Motor neuron (in vitro differentiated cells): ENCODE data around the gene KRTAP1-1. TPM values are rescaled to one million over a fixed set of nuclear protein-coding genes. Genes with fewer than 3 reads are reported as not detected.

Source experiments
- ATAC-seq, 8 experiments: fragments of 200-7000 bp; cut with Tn5 transposase; replicated peaks in 6 of 8; 2 replicates each; pipeline ENCODE4 v1.8.0; 2021; ENCODE audit warnings: mild to moderate bottlenecking in 8 of 8, moderate library complexity in 8 of 8
- H3K27ac ChIP-seq, 2 donors: fragments of 250-450 bp; sonication (Bioruptor Pico); 2 replicates each; pipeline ENCODE4 v1.9.0; 2021; ENCODE audit warnings: antibody characterized with exemption in 2 of 2, mild to moderate bottlenecking in 2 of 2, moderate library complexity in 1 of 2
- H3K4me1 ChIP-seq, 2 donors: fragments of 250-450 bp; sonication (Bioruptor Pico); replicated peaks in 1 of 2; 2 replicates each; pipeline ENCODE4 v1.6.1; 2021; ENCODE audit warnings: antibody characterized with exemption in 2 of 2, mild to moderate bottlenecking in 2 of 2, moderate library complexity in 1 of 2
- H3K4me3 ChIP-seq, 5 donors: fragments of 250-450 bp; sonication (Bioruptor Pico); 2 replicates each; pipeline ENCODE4 v1.9.0; 2021; ENCODE audit warnings: antibody characterized with exemption in 5 of 5, mild to moderate bottlenecking in 5 of 5, moderate library complexity in 4 of 5
- WGBS, 10 experiments: fragments of 450-650 bp; shearing (Covaris generic); methylation state at CpG; one replicate each; pipeline ENCODE4 v1.0.0; 2022; 5-methylcytosine and 5-hydroxymethylcytosine counted together
- in situ Hi-C, 9 experiments: fragments of 400-800 bp; cut with MboI; loops; one replicate each; pipeline ENCODE4 v1.15.0; 2021; ENCODE audit warnings: low sequenced_read_pairs in 9 of 9, low pct_unique_long_range_greater_than_20kb in 2 of 9; ENCODE audit not compliant: unreplicated experiment in 9 of 9
- total RNA-seq, 8 experiments: library from RNA; unstranded; fragments of 300-600 nt; gene quantifications; 2 replicates each; pipeline versions ENCODE4 v1.2.3 to v1.2.4, GENCODE V29; 2022

Gene KRTAP1-1
- total RNA-seq, 8 experiments from 2014 or later: not detected

DNA sequence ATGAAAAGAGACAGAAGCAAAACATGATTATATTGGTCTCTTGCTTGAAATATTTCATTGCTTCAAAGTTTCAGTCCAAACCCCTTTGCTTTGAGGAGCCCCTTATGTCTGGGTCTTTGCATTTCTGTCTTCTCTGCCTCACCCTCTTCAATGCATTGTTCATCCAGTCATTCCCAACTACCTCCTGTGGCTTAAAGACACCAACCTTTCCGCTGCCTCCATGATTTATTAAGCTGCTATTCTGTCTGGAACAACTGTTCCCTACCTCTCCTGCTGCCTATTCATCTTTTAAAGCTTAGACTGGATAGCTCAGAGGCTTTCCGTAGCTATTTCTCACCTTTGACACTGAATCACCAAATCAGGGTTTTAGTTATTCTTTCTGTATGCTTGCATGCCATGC, 43.9 kb downstream of the KRTAP1-1 start:
- peaks cover 4 to 7% of the 10 kb centered on the region in 2 donors for H3K4me1 ChIP-seq
- in situ Hi-C loops: no loop called here
- ATAC-seq: peak in 1 of 8 experiments; percentile 18
- H3K4me3 ChIP-seq: no peak overlapping the region
- H3K27ac ChIP-seq: no peak overlapping the region
- 20 to 69% (median 41%) methylated on average over 1 to 2 of the region's 2 CpGs for WGBS, 10 experiments

DNA sequence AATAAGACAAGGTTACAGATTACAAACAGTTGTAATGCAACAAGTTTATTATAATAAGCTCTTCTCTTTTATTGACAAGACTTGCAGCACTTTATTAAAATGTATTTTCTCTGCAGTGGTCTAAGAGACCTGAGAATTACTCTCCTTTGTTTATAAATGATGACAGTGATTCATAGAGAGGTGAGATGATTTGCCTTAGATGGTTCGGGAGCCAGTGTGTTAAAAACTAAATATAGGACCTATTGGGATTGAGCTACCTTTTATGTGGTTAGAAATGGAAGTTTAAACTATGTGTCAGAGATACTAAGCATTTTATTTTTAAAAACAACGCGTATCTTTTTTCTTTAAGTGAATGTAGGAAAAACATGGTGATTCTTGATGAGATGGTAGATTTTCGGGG, 44.4 kb downstream of the KRTAP1-1 start:
- ATAC-seq: no peak
- WGBS, 10 experiments: 54 to 100% (median 90%) methylated on average over 1 to 4 of the region's 4 CpGs; no CpG with 5 or more reads in 1 of the 10 experiments
- H3K27ac ChIP-seq: no peak overlapping the region
- in situ Hi-C loops: no loop called here
- H3K4me3 ChIP-seq: no peak overlapping the region
- peaks cover 4 to 7% of the 10 kb centered on the region in 2 donors for H3K4me1 ChIP-seq

DNA sequence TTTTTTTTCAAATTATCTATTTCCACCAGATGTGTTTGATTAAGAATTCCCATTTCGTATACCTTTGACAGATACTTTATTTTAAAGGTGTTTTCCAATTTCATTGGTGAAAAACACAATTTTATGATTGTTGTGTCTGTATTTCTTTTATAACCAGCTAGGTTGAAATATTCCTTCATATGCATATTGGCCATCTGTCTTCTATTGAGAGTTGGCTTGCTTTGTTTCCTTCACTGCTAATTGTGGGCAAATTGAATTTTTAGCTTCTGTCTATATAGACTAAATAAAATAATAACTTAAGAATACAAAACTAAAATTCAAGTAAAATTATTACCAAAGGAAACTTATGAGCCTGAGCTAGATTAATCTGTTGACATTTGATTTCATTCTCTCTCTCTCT, 46.1 kb downstream of the KRTAP1-1 start:
- WGBS, 10 experiments: 0 to 89% (median 77%) methylated on average over 1 of the region's 1 CpG; no CpG with 5 or more reads in 4 of the 10 experiments

DNA sequence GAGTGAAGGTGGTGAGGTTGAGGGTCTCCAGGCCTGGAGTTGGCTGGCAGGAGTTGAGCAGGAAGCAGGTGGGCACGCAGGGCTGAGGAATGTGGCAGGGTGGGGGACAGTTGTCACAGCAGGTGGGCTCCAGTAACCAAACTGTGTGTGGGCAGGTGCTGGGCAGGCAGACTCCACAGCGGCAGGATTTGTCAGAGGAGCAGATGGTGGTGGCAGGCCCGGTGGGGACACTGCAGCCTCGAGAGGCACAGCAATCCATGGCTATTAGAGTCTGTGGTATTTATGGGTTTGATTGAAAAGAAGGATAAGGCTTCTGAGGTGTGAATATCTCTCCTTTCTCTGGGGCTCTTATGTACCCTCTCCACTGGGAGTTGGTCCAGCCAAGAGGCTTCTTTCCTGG, 47.4 kb downstream of the KRTAP1-1 start, which contains the start of gene KRTAP3-3:
Gene KRTAP3-3, minus strand, starts transcription at position 326 of the 400 bp plus-strand sequence. Its CDS starts 67 bp downstream, at position 259.
- H3K27ac ChIP-seq: no peak within 1 kb of the TSS
- 0 to 80% (median 67%) methylated on average over 1 to 2 of the region's 4 CpGs; no CpG with 5 or more reads in 5 of the 10 experiments for WGBS, 10 experiments
- H3K4me3 ChIP-seq: no peak within 1 kb of the TSS
- H3K4me1 ChIP-seq: peaks cover 4 to 7% of the 10 kb centered on the region in 2 donors
- in situ Hi-C loops: no loop called here
- no peak for ATAC-seq

More for the DNA sequence above, 46.1 kb downstream of the KRTAP1-1 start:
- Histone ChIP-seq H3K4me1 (peaks cover 4 to 7% of the 10 kb centered on the region in 2 donors), H3K4me3 (no peak overlapping the region), H3K27ac (no peak overlapping the region)
- in situ Hi-C loops: no loop called here
- ATAC-seq: no peak

- WGBS, 10 experiments: 70 to 97% (median 92%) methylated on average over 1 to 2 of the region's 2 CpGs
- in situ Hi-C loops: no loop called here
- no peak for ATAC-seq
Observed at GRCh38 chr17:40993084-40993483, 48.2 kb downstream of the KRTAP1-1 start.

GRCh38 chr17:40992666-40993065, 48.6 kb downstream of the KRTAP1-1 start:
- Histone ChIP-seq H3K4me1 (peaks cover 2 to 4% of the 10 kb centered on the region in 2 donors), H3K4me3 (no peak overlapping the region), H3K27ac (no peak overlapping the region)
- no peak for ATAC-seq
- 37 to 93% (median 68%) methylated on average over 3 of the region's 3 CpGs; no CpG with 5 or more reads in 1 of the 10 experiments for WGBS, 10 experiments
- in situ Hi-C loops: no loop called here

More at GRCh38 chr17:40993084-40993483, 48.2 kb downstream of the KRTAP1-1 start:
- H3K27ac ChIP-seq: no peak overlapping the region
- H3K4me1 ChIP-seq: peaks cover 4 to 7% of the 10 kb centered on the region in 2 donors
- no peak overlapping the region for H3K4me3 ChIP-seq

Other genes with a start within 250 kb of the KRTAP1-1 start
- under 1 TPM in 1 of 8 experiments, not detected in 7; 0.08 TPM for gene KRT28, start 241.5 kb downstream of the KRTAP1-1 start, total RNA-seq
- 10 to 100 TPM; 15.4 to 62.1 (median 27.3) TPM for gene KRT10, start 218.8 kb downstream of the KRTAP1-1 start, total RNA-seq
- gene KRT12, start 174.2 kb downstream of the KRTAP1-1 start, total RNA-seq: 1 to 10 TPM in 4 of 8 experiments, under 1 TPM in 2, not detected in 2; 0.21 to 2.7 (median 1.1) TPM
- under 1 TPM in 3 of 8 experiments, not detected in 5; 0.09 to 0.43 (median 0.31) TPM for gene KRT20, start 156.2 kb downstream of the KRTAP1-1 start, total RNA-seq
- 1 to 10 TPM in 1 of 8 experiments, under 1 TPM in 2, not detected in 5; 0.36 to 1.2 (median 0.66) TPM for gene KRT23, start 103.8 kb downstream of the KRTAP1-1 start, total RNA-seq
- under 1 TPM in 1 of 8 experiments, not detected in 7; 0.59 TPM for gene KRT39, start 74.5 kb downstream of the KRTAP1-1 start, total RNA-seq
- gene KRT40, start 57.1 kb downstream of the KRTAP1-1 start, total RNA-seq: under 1 TPM in 1 of 8 experiments, not detected in 7; 0.19 TPM
- under 1 TPM in 2 of 8 experiments, not detected in 6; 0.33 to 0.47 TPM for gene KRTAP3-3, start 47.3 kb downstream of the KRTAP1-1 start, total RNA-seq
- 1 to 10 TPM in 1 of 8 experiments, under 1 TPM in 1, not detected in 6; 0.47 to 1.0 TPM for gene KRTAP3-2, start 41.5 kb downstream of the KRTAP1-1 start, total RNA-seq
- gene KRTAP3-1, start 32.3 kb downstream of the KRTAP1-1 start, total RNA-seq: not detected
- not detected for gene KRTAP1-5, start 14.2 kb downstream of the KRTAP1-1 start, total RNA-seq
- gene KRTAP1-4, start 11.3 kb downstream of the KRTAP1-1 start, total RNA-seq: not detected
- gene KRTAP1-3, start 6.6 kb downstream of the KRTAP1-1 start, total RNA-seq: under 1 TPM in 4 of 8 experiments, not detected in 4; 0.25 to 0.56 (median 0.46) TPM
- gene KRTAP2-1, start 5.9 kb upstream of the KRTAP1-1 start, total RNA-seq: under 1 TPM in 1 of 8 experiments, not detected in 7; 0.71 TPM
- gene KRTAP2-2, start 13.8 kb upstream of the KRTAP1-1 start, total RNA-seq: not detected
- under 1 TPM in 1 of 8 experiments, not detected in 7; 0.33 TPM for gene KRTAP2-3, start 18.7 kb upstream of the KRTAP1-1 start, total RNA-seq
- gene KRTAP2-4, start 24.4 kb upstream of the KRTAP1-1 start, total RNA-seq: not detected
- gene KRTAP4-7, start 42.7 kb upstream of the KRTAP1-1 start, total RNA-seq: under 1 TPM in 1 of 8 experiments, not detected in 7; 0.52 TPM
- under 1 TPM in 2 of 8 experiments, not detected in 6; 0.25 to 0.33 TPM for gene KRTAP4-8, start 56.7 kb upstream of the KRTAP1-1 start, total RNA-seq
- under 1 TPM in 1 of 8 experiments, not detected in 7; 0.47 TPM for gene KRTAP4-16, start 60.8 kb upstream of the KRTAP1-1 start, total RNA-seq
- gene KRTAP4-9, start 63.9 kb upstream of the KRTAP1-1 start, total RNA-seq: under 1 TPM in 3 of 8 experiments, not detected in 5; 0.33 to 0.41 (median 0.38) TPM
- under 1 TPM in 2 of 8 experiments, not detected in 6; 0.18 to 0.38 TPM for gene KRTAP4-11, start 76.9 kb upstream of the KRTAP1-1 start, total RNA-seq
- gene KRTAP4-12, start 82.7 kb upstream of the KRTAP1-1 start, total RNA-seq: under 1 TPM in 2 of 8 experiments, not detected in 6; 0.38 to 0.41 TPM
- gene KRTAP4-6, start 99.1 kb upstream of the KRTAP1-1 start, total RNA-seq: under 1 TPM in 2 of 8 experiments, not detected in 6; 0.17 to 0.47 TPM
- gene KRTAP4-5, start 108.4 kb upstream of the KRTAP1-1 start, total RNA-seq: not detected
- gene KRTAP4-4, start 119.3 kb upstream of the KRTAP1-1 start, total RNA-seq: under 1 TPM in 1 of 8 experiments, not detected in 7; 0.18 TPM
- not detected for gene KRTAP4-3, start 126.8 kb upstream of the KRTAP1-1 start, total RNA-seq
- not detected for gene KRTAP4-2, start 136.8 kb upstream of the KRTAP1-1 start, total RNA-seq
- not detected for gene KRTAP4-1, start 143.5 kb upstream of the KRTAP1-1 start, total RNA-seq
- not detected for gene KRTAP9-1, start 148.4 kb upstream of the KRTAP1-1 start, total RNA-seq
- under 1 TPM in 1 of 8 experiments, not detected in 7; 0.85 TPM for gene KRTAP9-2, start 185.2 kb upstream of the KRTAP1-1 start, total RNA-seq
- gene KRTAP9-3, start 191.0 kb upstream of the KRTAP1-1 start, total RNA-seq: under 1 TPM in 1 of 8 experiments, not detected in 7; 0.21 TPM
- gene KRTAP9-8, start 196.5 kb upstream of the KRTAP1-1 start, total RNA-seq: not detected
- gene KRTAP9-4, start 208.2 kb upstream of the KRTAP1-1 start, total RNA-seq: not detected
- gene KRTAP9-9, start 213.9 kb upstream of the KRTAP1-1 start, total RNA-seq: under 1 TPM in 1 of 8 experiments, not detected in 7; 0.28 TPM
- gene KRTAP9-6, start 223.9 kb upstream of the KRTAP1-1 start, total RNA-seq: not detected
- under 1 TPM in 1 of 8 experiments, not detected in 7; 0.45 TPM for gene KRTAP9-7, start 234.2 kb upstream of the KRTAP1-1 start, total RNA-seq